Renal cortical epithelial cell (primary cell): ENCODE results near the gene TPM2. TPM values are rescaled to one million over a fixed set of nuclear protein-coding genes. Genes with fewer than 3 reads are reported as not detected.

Source experiments
- DNase-seq: peaks from one replicate; pipeline ENCODE4 v3.0.0-alpha.2; 2011; ENCODE audit warnings: low read depth
- total RNA-seq: library from RNA; depleted of rRNA; stranded (reverse); fragments of >200 nt; gene quantifications from 2 replicates; pipeline ENCODE4 v1.2.3, GENCODE V29; 2014

TPM2 gene
- total RNA-seq, 1 donor from 2014 or later = 124 TPM

DNA sequence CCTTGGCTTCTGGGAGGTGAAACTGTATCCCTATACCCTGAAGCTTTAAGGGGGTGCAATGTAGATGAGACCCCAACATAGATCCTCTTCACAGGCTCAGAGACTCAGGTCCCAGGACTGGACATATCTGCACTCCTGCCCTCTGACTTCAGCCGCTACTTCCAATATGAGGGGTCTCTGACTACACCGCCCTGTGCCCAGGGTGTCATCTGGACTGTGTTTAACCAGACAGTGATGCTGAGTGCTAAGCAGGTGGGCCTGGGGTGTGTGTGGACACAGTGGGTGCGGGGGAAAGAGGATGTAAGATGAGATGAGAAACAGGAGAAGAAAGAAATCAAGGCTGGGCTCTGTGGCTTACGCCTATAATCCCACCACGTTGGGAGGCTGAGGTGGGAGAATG is 10.6 kb downstream of the TPM2 start:
- no peak for DNase-seq

DNA sequence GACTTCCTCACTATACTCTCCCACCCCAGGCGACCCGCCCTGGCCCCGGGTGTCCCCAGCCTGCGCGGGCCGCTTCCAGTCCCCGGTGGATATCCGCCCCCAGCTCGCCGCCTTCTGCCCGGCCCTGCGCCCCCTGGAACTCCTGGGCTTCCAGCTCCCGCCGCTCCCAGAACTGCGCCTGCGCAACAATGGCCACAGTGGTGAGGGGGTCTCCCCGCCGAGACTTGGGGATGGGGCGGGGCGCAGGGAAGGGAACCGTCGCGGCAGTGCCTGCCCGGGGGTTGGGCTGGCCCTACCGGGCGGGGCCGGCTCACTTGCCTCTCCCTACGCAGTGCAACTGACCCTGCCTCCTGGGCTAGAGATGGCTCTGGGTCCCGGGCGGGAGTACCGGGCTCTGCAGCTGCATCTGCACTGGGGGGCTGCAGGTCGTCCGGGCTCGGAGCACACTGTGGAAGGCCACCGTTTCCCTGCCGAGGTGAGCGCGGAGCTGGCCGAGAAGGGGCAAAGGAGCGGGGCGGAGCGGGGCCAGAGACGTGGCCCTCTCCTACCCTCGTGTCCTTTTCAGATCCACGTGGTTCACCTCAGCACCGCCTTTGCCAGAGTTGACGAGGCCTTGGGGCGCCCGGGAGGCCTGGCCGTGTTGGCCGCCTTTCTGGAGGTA is 13.9 kb downstream of the TPM2 start:
- no peak for DNase-seq

DNA sequence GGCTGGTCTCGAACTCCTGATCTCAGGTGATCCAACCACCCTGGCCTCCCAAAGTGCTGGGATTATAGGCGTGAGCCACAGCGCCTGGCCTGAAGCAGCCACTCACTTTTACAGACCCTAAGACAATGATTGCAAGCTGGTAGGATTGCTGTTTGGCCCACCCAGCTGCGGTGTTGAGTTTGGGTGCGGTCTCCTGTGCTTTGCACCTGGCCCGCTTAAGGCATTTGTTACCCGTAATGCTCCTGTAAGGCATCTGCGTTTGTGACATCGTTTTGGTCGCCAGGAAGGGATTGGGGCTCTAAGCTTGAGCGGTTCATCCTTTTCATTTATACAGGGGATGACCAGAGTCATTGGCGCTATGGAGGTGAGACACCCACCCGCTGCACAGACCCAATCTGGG is 14.5 kb downstream of the TPM2 start:
- DNase-seq = no peak

DNA sequence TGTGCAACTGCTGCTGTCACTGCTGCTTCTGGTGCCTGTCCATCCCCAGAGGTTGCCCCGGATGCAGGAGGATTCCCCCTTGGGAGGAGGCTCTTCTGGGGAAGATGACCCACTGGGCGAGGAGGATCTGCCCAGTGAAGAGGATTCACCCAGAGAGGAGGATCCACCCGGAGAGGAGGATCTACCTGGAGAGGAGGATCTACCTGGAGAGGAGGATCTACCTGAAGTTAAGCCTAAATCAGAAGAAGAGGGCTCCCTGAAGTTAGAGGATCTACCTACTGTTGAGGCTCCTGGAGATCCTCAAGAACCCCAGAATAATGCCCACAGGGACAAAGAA is 15.7 kb downstream of the TPM2 start:
- no peak for DNase-seq

DNA sequence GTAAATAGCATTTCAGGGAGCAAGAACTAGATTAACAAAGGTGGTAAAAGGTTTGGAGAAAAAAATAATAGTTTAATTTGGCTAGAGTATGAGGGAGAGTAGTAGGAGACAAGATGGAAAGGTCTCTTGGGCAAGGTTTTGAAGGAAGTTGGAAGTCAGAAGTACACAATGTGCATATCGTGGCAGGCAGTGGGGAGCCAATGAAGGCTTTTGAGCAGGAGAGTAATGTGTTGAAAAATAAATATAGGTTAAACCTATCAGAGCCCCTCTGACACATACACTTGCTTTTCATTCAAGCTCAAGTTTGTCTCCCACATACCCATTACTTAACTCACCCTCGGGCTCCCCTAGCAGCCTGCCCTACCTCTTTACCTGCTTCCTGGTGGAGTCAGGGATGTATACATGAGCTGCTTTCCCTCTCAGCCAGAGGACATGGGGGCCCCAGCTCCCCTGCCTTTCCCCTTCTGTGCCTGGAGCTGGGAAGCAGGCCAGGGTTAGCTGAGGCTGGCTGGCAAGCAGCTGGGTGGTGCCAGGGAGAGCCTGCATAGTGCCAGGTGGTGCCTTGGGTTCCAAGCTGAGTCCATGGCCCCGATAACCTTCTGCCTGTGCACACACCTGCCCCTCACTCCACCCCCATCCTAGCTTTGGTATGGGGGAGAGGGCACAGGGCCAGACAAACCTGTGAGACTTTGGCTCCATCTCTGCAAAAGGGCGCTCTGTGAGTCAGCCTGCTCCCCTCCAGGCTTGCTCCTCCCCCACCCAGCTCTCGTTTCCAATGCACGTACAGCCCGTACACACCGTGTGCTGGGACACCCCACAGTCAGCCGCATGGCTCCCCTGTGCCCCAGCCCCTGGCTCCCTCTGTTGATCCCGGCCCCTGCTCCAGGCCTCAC is 16.3 kb downstream of the TPM2 start, which contains the start of gene CA9:
TSS of gene CA9 (plus strand) at position 797 of the 893 bp plus-strand sequence. CDS start at position 829, 32 bp downstream.
- DNase-seq = no peak

DNA sequence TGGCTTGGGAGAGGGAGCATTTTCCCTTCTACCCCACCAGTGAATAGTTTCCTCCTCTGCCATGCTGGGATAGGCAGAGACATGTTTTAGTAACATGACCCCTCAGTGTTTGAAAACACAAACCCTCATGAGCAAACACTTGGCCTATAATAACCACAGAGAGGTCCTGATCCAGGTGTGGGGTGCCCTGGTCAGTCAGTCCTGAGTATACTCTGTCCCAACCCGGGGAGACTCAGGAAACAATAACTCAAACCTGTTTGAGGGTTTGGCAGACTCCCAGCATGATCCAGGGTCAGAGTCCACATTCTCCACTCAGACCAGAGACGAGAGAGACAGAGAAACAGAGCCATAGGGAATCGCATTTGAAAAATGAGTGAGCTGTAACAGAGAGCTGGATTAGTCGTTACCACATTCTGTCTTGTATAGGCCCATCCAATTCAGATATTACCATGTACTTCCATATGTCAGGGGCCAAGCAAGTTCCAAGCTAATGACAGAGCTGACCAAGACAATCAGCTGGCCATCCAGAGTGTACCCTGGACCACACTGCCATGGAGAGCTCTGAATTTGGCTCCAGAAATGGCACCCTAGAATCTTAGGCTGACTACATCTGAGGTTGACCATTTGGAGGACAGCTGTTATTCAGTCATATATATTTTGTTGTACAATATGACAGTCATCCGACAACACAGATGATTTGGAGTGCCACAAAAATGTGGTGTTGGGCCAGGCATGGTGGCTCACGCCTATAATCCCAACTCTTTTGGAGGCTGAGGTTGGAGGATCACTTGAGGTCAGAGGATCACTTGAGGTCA is 20.2 kb downstream of the TPM2 start:
- peak; percentile 93 for DNase-seq

DNA sequence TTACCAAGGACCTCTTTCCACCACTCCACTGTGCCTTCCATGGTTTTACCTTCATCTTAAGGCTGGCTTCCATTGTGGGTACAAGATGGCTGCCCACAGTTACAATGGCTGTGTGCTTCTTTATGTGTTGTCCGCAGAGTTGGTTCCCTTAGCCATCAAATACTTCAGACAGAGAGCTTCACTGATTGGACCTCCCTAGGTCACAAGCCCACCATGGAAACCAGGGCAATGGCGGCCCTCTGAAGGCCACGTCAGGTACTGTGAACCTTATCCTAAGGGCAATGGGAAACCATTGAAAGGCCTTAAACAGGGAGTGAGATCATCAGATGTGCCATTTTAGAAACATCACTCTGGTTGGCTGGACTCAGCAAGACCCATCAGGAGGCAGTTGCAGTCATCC is 21.8 kb downstream of the TPM2 start:
- no peak for DNase-seq

DNA sequence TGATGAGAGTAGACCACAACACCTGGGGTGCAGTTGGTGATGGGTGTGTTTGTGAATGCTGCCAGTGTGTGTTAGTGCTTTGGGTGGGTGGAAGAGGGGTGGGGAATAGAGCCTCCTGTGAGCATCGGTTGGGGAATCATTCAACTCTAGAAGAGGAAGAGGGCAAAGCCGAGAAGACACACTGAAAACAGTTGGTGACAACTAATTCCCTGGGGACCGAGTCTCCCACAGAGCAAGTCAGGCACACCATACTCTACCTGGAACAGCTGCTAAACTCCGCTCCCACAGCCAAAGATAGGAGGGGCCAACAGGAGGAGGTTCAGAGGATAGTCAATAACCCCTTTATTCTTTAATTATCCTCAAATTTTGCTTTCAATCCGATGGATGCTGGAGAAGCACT is 23.2 kb downstream of the TPM2 start:
- DNase-seq = no peak

DNA sequence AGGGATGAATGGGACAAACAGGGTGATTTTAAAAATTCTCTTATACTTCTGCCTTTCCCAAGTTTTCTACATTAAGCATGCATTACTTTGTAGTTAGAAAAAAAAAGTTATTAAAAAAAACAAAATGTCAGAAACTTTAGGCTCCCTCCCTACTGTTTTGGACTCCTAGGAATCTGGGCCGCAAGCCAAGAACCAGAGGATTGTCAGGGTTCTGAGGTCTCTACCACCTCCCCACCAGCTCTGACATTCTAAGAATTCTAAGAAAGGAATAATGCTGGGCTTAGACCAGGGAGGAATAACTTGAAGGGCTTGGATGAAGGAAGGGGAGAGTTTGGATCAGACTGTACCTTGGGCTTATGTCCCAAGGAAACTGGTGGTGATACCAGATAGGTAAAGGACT is 23.7 kb downstream of the TPM2 start:
- peak; percentile 53 for DNase-seq

DNA sequence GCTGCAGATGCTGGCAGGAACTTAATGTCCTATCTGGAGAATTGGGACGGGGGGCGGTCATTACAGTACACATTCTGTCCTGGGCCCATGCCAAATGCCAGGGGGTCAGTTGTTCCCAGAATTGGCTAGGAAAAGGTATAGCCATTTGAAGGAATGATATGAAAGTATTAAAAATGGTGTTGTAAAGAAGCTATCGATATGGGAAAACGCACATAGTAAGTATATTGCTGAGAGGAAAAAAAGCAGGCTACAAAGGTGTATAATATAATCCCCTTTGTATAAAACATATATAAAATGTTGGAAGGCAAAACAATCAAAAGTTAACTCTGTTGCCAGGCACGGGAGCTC is 24.3 kb downstream of the TPM2 start:
- DNase-seq = no peak

DNA sequence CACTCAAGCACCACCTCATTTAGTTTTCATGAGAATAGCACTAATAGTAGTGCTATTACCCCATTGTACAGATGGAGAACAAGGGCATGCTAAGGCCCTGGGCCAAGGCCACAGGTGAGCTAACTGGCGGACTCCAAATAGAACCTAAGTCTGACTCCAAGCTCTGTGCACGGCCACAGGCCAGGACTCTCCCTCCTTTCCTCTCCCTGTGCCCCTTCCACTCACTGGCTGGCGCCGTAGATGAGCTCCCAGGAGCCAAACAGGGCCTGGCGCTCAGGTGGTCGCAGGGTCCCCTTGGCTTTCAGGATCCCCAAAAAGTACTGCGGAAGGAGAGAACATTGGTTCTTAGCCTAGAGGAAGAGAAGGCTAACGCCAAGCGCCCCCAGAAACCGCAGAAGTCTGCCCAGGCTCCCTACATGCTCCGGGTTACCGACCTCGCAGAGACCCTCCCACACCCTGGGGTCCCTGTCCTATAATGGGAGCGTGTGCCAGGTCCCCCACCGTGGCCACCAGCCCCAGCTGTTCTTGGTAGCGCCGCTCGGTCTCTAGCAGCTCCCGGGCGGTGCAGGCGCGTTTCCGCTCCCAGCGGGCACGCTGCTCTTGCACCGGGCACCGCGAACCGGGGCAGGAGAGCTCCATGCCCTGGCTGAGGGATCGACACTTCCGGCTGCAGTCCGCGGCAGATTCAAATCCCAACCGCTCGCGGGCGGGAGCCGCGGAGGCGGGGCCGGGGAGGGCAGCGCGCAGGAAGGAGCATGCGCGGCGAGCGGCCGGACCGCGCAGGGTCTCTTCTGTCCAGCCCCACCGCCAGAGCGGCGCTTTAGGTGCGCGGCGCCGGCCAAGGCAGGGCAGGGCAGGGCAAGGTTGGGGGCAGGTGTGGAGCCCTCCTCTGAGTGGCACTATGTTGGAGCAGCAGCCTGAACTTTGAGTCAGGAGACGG is 24.9 kb downstream of the TPM2 start, which contains the start of gene ARHGEF39:
TSS of gene ARHGEF39 (minus strand) at position 665 of the 940 bp plus-strand sequence. CDS start at position 639, 26 bp downstream.
- DNase-seq = peak; percentile 64

DNA sequence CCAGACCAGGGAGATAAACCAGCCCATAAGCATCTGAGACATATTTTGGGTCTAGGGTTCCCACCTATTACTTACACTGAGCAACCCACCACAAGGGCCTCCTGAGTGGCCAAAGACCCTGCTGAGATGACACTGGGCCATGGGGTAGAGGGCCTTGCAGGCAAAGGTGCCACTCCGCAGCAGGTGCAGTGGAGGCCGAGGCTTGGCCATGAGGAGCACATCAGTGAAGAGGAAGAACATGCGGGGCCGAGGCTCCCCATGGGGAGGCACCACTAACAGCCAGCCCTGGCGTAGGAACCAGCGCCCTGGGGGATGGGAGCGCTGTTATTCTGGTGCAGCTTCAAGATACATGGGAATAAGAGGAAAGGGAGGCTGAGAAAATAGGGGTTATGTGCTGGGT is 27.3 kb downstream of the TPM2 start:
- no peak for DNase-seq

DNA sequence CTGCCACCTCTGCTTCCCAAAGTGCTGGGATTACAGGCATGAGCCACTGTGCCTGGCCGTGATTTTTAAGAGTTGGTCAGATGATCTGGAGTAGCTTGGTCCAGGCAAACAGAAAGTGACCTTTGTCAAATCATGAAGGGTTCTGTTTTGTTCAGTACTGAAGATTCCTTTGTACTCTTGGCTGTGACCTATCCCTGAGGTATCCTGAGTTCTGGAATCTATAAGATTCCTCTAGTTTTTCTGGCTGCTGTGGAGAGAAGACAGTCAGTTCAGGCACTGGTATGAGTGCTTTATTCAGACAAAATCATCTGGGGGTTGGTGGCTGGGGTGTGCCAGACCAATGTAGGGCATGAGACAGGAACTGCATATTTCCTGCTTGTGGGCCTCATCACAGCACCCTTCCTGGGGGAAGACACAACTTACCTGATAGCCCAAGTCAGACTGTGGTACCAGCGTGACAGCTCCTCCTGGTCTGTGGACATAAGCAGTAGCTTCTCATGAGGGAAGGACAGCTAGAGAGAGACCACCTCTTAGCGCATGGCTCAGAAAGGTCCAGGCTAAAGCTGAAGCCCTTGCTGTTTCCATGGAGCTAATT is 27.9 kb downstream of the TPM2 start:
- DNase-seq = no peak

DNA sequence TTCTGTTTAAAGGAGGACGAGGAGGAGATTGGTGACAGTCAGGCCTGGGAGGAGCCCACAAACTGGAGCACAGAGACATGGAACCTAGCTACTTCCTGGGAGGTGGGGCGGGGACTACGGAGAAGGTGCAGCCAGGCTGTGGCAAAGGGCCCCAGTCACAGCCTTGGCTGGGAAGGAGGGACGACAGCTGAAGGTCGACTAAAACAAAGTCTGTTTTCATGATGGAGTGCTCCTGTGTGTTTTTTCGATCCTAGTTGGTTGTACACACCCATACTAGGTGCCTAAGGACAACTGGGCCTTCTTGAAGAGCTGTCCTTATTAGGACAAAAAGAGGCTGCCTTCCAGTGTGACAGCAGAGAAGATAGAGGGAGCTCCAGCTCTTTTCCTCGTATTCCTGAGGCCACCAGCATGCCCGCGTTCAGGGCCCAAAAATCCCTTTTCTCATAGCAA is 28.7 kb downstream of the TPM2 start:
- DNase-seq = peak; percentile 49

DNA sequence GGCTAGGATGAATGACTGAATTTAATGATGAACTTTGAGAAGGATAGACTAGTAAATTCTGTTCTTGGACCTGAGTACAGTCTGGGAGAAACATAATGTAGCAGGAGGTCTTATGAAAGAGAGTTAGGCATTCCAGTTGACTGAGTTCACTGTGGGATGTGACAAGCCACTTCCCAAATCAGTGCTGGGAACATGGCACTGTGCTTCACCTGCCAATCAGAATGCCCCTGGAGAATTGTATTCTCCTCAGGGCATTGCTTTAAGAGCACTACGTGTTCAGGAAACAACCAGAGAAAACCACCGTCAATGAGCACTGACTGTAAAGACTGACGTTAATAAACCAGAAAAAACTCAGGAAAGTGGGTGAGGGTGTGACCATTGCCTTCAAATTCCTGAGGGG is 30.4 kb downstream of the TPM2 start:
- peak; percentile 79 for DNase-seq

DNA sequence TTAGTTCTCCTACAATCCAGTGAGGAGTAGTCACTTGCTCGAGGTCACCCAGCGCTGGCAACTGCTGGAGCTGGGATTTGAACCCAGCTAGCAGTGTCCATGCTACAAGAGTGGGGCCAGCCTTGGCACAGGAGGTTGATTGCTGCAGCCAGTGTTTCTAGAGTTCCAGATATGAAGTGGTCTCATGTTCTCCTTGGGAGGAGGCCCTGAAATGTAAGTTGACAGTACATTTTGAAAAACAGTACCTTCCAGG is 30.8 kb downstream of the TPM2 start:
- peak; percentile 49 for DNase-seq

DNA sequence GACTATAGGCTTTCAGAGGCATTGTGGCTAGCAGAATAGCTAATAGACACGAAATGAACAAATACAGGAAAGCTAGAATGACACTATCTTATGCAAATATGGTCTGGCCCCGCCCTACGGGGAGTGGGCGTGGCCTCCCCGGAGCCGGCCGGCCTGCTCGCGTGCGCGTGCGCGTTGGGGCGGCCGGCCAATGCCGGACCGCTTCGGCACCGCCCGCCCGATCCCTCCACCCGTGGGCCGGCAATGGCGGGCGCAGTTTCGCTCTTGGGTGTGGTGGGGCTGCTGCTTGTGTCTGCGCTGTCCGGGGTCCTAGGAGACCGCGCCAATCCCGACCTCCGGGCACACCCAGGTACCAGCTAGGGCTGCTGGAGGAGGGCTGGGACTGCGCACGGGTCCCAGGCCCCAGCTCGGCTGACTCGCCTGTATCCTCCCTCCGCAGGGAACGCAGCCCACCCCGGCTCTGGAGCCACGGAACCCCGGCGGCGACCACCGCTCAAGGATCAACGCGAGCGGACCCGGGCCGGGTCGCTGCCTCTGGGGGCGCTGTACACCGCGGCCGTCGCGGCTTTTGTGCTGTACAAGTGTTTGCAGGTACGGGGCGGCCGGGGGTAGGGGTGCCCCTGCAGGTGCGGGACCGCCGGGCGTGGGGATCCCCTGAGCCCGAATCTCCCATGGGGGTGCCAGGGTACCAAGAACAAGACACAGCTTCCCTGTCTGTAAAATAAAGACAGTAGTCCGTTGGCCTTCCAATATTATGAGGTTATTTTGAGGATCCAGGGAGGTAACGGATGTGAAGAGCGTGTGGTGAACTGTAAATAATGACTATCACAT is 31.4 kb downstream of the TPM2 start, which contains the start of gene CCDC107:
TSS of gene CCDC107 (plus strand) at position 156 of the 831 bp plus-strand sequence. CDS start at position 244, 88 bp downstream.
- DNase-seq = no peak

DNA sequence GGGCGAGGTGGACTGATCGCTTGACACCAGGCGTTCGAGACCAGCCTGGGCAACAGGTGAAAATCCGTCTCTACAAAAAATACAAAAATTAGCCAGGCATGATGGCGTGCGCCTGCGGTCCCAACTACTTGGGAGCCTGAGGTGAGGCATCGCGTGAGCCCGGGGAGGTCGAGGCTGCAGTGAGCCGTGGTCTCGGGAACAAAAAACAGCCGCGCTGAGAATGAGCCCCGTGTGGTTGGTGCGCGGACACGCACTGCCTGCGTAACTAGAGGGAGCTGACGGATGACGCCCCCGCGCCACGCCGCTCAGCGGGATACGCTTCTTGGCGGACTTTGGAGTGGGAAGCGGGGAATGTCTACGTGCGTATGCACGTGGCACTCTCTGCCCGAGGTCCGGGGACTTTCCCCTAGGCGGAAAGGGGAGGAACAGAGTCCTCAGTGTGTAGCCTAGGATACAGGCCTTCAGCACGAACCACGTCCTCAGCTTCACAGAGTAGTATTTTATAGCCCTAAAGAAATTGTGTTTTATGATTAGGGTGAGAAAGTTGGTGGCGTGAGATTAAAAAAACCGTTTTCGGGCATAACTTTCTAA is 32.1 kb downstream of the TPM2 start, which contains the start of gene RMRP:
TSS of gene RMRP (minus strand) at position 474 of the 591 bp plus-strand sequence.
- DNase-seq = peak; percentile 99

DNA sequence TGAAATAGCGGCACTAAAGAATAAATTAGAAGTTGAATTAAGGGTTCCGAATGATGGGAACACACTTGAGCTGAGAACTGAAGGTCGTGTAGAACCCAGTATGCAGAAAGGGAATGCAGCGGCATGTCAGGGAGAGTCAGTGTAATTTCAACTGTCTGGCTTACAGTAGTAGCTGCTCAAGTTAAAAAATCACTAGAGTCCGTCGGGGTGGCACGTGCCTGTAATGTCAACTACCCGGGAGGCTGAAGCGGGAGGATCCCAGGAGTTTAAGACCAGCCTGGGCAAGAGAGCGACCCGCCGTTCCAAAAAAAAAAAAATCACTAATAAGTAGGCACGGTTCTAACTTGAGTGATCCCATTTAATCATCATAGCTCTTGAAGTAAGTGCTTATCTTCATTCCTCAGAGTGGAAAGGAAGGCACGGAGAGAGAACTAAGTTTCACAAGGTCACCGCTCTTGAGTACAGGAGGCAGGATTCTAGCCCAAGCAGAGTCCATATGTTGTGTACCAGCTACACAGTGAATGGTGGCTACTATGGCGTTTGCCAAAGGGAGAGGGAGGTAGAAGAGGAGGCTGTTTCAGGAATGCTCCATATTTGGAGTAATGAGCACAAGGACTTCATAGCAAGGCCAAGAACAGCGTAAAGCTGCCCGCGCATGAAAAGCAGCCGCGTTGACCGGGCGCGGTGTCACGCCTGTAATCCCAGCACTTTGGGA is 32.7 kb downstream of the TPM2 start:
- peak; percentile 49 for DNase-seq
